Melanocyte of skin (primary cell): Measurements from ENCODE around the gene BTBD18. TPM values are rescaled to one million over a fixed set of nuclear protein-coding genes. Genes with fewer than 3 reads are reported as not detected.

Experiments used
- small RNA-seq, 2 donors: library from RNA; depleted of rRNA; stranded (forward); fragments of <200 nt; gene quantifications; one replicate each; pipeline ENCODE3, GENCODE V24; 2012
- total RNA-seq, 2 donors: library from RNA; depleted of rRNA; stranded (reverse); fragments of >200 nt; gene quantifications; 2 replicates each; pipeline ENCODE4 v1.2.3, GENCODE V29; 2012

Gene BTBD18, protein sequence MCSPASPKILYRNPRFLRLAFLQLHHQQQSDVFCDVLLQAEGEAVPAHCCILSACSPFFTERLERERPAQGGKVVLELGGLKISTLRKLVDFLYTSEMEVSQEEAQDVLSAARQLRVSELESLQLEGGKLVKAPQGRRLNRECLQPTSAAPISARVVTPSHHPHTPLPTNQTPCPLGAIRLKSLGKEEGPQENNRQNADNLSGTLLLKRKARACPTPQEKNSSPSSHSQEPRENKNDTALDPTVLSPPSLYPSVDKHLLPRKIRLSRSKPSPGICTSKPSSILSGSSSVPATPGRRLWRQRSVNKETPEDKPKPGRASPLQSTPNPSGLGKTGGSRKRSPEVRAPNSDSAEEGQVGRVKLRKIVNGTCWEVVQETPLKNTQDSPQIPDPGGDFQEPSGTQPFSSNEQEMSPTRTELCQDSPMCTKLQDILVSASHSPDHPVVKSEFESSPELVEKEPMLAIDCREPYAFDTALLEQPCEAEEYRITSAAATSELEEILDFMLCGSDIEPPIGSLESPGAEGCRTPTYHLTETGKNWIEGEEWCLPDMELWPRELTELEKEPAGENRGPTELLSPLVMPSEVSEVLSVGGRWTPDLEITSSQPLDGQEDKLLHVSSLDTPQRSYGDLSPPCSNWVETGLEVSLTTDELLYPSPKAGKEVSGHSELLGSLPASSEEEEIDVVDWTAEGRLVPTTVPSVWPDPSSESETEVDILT
- total RNA-seq = not detected

DNA sequence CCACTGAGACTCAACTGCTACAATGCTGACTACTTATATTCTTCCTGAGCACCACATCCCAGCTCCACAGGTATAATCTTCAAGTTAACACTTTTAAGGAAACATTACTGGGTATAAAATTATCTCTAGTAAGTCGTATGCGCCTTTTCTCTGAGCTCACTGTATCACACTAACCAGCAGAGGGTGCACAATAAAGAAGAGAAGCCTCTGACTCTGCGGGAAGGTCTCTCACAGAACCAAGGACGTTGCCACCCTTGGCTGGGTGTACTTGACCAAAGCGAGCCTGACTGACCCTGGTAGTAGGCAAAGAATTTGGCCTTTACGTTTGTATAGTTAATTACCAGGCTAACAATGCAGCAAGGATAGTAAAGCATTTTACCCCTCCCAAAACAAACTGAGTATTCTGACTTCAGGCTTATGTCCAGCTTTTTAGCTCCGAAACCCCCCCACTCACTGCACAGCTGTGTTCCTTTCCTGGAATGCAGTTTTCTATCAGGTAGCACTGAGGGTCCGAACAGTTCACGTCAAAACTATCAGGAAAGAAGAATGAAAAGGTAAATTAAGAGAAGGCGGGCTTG lies at the start of gene BTBD18:
TSS of gene BTBD18 (minus strand) at position 144 of the 578 bp plus-strand sequence. CDS start 631 bp downstream, outside the sequence.

DNA sequence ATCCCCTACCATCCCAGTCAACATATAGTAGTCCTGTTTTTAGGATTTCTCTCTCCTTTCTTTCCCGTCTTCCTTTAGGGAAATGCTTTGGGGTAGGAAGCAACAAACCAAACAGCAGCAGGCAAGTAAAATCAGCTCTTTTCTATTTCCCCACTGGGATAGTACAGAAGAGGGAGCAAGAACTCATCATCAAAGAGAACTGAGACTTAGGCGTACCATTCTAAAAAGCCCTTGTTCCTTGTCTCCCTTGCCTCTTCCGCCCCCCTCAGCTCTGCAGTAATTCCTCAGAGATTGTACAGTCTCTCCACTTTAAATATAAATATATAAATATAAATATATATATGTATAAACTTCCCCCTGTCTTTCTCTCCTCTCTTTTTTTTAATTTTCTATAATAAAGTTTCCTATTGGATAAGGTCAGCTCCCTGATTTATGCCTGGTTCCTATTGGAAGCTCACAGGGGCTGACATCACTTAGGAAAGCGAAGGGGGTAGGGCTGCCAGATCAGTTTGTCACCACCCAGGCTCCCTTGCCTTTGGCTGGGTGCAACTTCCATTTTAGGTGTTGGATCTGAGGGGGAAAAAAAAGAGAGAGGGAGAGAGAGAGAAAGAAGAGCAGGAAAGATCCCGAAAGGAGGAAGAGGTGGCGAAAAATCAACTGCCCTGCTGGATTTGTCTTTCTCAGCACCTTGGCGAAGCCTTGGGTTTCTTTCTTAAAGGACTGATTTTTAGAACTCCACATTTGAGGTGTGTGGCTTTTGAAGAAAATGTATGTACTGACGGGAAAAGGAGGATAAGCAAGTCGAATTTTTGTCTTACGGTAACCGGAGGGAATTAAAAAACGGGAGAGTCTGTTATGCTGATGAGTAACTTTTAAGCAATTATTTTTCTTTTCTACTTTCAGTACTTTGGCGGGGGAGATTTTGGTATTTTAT lies 9.9 kb upstream of the BTBD18 start, which contains the start of gene CTNND1:
TSS of gene CTNND1 (plus strand) at position 502 of the 934 bp plus-strand sequence. CDS start 29,677 bp downstream, outside the sequence.

DNA sequence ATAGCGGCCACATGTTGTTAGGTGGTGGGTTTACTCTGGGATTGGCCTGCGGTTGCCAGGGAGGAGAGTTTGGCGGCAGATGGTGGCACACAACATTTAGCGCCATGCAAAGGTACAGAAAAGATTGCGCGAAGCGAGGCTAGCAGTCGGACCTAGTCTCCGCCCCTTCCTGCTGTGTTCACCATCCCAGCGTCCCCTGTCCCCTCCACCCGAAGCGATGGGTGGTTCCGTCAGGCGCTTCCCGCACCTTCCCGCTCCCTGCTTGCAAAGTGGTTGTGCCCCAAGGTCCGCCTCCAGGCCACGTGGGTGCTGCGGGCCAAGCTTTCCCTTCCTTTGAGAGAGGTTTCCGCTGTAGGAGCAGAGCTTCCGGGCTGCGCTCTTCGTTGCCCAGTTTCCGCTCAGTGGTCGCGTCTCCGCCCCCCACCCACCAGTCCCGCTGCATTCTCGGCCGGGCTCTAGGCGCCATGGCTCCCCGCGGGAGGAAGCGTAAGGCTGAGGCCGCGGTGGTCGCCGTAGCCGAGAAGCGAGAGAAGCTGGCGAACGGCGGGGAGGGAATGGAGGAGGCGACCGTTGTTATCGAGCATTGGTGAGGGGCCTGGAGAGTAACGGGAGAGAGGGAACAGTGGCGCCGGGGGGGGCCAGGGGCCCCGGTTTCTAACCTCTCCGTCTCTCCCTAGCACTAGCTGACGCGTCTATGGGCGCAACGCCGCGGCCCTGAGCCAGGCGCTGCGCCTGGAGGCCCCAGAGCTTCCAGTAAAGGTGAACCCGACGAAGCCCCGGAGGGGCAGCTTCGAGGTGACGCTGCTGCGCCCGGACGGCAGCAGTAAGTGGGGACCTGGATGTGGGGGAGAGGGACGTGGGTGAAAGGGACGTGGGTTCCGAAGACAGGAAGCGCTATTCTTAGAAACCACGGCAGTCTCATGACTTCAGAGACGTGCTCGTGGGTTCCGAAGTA lies 10.2 kb downstream of the BTBD18 start, which contains the start of gene SELENOH:
TSS of gene SELENOH (plus strand) at position 360 of the 955 bp plus-strand sequence. CDS start at position 465, 105 bp downstream.

DNA sequence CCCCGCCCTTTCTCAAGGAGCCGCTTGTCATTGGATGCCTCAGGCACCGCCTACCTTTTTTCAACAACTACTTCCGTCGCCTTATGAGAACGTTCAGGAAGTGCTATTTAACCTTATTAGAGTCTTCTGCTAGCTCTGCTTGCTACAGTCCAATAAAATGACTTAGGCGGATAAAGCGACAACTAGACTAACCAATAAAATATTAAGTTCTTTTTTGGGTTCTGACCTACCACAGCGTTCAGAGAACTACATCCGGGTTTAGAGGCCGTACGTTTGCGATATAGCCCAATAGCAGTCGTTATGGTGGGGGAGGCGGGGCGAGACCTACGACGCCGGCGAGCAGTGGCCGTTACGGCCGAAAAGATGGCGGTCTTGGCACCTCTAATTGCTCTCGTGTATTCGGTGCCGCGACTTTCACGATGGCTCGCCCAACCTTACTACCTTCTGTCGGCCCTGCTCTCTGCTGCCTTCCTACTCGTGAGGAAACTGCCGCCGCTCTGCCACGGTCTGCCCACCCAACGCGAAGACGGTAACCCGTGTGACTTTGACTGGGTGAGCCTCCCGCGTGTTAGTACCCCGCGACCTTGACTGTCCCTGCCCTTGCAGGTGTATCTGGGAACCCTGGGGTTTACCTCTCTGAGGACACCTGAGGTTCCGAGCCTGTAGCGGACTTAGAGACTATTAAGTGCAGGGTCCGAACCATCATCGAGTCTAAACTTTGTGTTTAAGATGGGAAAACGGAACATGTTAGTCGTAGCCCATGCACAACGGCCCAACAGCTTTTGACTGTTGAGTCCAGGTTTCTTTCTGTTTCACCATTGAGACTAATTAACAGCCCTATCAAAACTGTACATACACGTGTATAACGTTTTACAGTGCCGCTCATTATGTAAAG lies 39.1 kb downstream of the BTBD18 start, which contains the start of gene TMX2:
TSS of gene TMX2 (plus strand) at position 338 of the 895 bp plus-strand sequence. CDS start at position 364, 26 bp downstream.

DNA sequence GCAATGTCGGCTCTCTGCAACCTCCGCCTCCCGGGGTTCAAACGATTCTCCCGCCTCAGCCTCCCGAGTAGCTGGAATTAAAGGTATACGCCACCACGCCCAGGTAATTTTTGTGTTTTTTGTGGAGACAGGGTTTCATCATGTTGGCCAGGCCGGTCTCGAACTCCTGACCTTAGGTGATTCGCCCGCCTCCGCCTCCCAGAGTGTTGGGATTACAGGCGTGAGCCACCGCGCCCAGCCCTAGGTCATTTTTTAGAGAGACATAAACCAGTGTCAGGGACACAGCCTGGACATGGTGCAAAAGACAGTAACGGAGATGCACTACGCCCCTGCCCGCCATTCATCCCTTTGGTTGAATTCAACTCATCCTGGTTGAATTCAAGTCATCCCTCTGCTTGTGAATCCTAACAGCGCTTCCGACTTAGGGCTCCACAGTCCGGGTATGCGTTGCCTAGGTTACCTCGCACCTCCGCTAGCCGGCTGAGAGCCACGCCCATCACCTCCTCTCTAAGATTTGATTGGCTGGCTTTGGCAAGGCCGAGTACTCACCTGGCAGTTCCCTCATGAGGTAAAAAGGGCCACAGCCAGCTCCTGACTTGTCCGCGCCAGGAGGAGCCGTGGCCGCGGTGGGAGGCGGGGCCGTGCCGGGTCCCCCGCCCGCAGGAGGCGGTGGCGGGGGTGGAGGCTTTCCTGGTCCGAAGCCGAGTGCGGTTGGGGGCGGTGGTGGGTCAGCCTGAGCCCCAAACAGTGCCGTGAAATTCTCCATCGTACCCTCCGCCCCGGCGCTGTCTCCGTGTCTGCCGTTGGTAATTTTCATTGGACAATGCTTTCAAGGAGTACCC lies 40.0 kb downstream of the BTBD18 start, which contains the start of gene MED19:
TSS of gene MED19 (minus strand) at position 802 of the 842 bp plus-strand sequence. CDS start at position 766, 36 bp downstream.

Small RNAs within 50 kb of the gene (small RNA-seq; reads per million reads assigned to genes)
- gene AP001931.1 (0 reads per million in 2 donors), gene TMX2-CTNND1 (0 reads per million in 2 donors)

Other genes starting within 250 kb of the BTBD18 start
- 10 to 100 TPM in 1 of 2 donors, 1 to 10 TPM in 1; 5.2 to 17.0 TPM for gene SLC43A1, start 236.1 kb downstream of the BTBD18 start, total RNA-seq
- gene TIMM10, start 221.1 kb downstream of the BTBD18 start, total RNA-seq = 10 to 100 TPM; 19.6 to 72.9 TPM
- not detected for gene SMTNL1, start 214.2 kb downstream of the BTBD18 start, total RNA-seq
- gene UBE2L6, start 184.1 kb downstream of the BTBD18 start, total RNA-seq = 100 to 1,000 TPM; 169 to 295 TPM
- gene SERPING1, start 154.1 kb downstream of the BTBD18 start, total RNA-seq = 1 to 10 TPM; 8.3 to 8.9 TPM
- gene YPEL4, start 101.9 kb downstream of the BTBD18 start, total RNA-seq = 1 to 10 TPM in 1 of 2 donors, under 1 TPM in 1; 0.33 to 1.4 TPM
- 10 to 100 TPM; 14.1 to 26.6 TPM for gene CLP1, start 94.1 kb downstream of the BTBD18 start, total RNA-seq
- 10 to 100 TPM; 42.3 to 56.3 TPM for gene ZDHHC5, start 83.7 kb downstream of the BTBD18 start, total RNA-seq
- gene MED19, start 39.6 kb downstream of the BTBD18 start, total RNA-seq = 10 to 100 TPM; 12.7 to 17.3 TPM
- gene TMX2, start 39.2 kb downstream of the BTBD18 start, total RNA-seq = 100 to 1,000 TPM in 1 of 2 donors, 10 to 100 TPM in 1; 91.9 to 141 TPM
- 10 to 100 TPM; 67.6 to 82.2 TPM for gene SELENOH, start 10.3 kb downstream of the BTBD18 start, total RNA-seq
- gene CTNND1, start 10.0 kb upstream of the BTBD18 start, total RNA-seq = 100 to 1,000 TPM; 119 to 165 TPM